ENCODE results near the gene ASB6. TPM values are rescaled to one million over a fixed set of nuclear protein-coding genes. Genes with fewer than 3 reads are reported as not detected.

Gene ASB6
- total RNA-seq, 4 donors from 2014 or later = 15.4 to 22.5 (median 17.6) TPM

- no peak for DNase-seq
- intact Hi-C loops (cut with DNase I) = no loop called here
- Histone ChIP-seq H3K27ac (no peak overlapping the region), H3K4me1 (peaks cover 0 to 44% (median 3%) of the 10 kb centered on the region in 3 donors), H3K9me3 (no peaks in the 10 kb centered on the region), H3K4me3 (no peak overlapping the region), H3K27me3 (no peaks in the 10 kb centered on the region), H3K36me3 (no peaks in the 10 kb centered on the region)
- WGBS, 2 donors = 41 to 56% methylated on average over 3 to 10 of the region's 10 CpGs
- TF ChIP-seq CTCF (IDR thresholded peaks at IDR 0.05) = no peak
- TF ChIP-seq POLR2A (IDR thresholded peaks at IDR 0.05) = no peak
Measured at GRCh38 chr9:129650680-129651235, 8.8 kb upstream of the ASB6 start.

GRCh38 chr9:129649726-129650679, 8.1 kb upstream of the ASB6 start:
- TF ChIP-seq CTCF (IDR thresholded peaks at IDR 0.05) = no peak
- TF ChIP-seq POLR2A (IDR thresholded peaks at IDR 0.05) = no peak
- peak overlapping the region in 1 of 4 donors; percentile 37 for H3K27ac ChIP-seq
- no peak for DNase-seq
- intact Hi-C loops (cut with DNase I) = loop anchor here (5.0 to 10.0 kb wide), 2 partner anchors 85 to 137 kb away; no protein-coding TSS in a partner anchor
- H3K27me3 ChIP-seq = no peaks in the 10 kb centered on the region
- H3K36me3 ChIP-seq = no peaks in the 10 kb centered on the region
- H3K4me1 ChIP-seq = peaks cover 0 to 50% (median 7%) of the 10 kb centered on the region in 3 donors
- H3K4me3 ChIP-seq = no peak overlapping the region
- no peaks in the 10 kb centered on the region for H3K9me3 ChIP-seq
- 76 to 83% methylated on average over 15 to 16 of the region's 20 CpGs for WGBS, 2 donors

GRCh38 chr9:129648764-129649115, 6.8 kb upstream of the ASB6 start:
- no peak for DNase-seq
- WGBS, 2 donors = no CpG with 5 or more reads among the region's 10 CpGs
- H3K27ac ChIP-seq = no peak overlapping the region
- H3K9me3 ChIP-seq = no peaks in the 10 kb centered on the region
- H3K36me3 ChIP-seq = no peaks in the 10 kb centered on the region
- no peak overlapping the region for H3K4me3 ChIP-seq
- H3K4me1 ChIP-seq = peaks cover 0 to 50% (median 17%) of the 10 kb centered on the region in 3 donors
- TF ChIP-seq CTCF (IDR thresholded peaks at IDR 0.05) (no peak), POLR2A (IDR thresholded peaks at IDR 0.05) (no peak)
- intact Hi-C loops (cut with DNase I) = loop anchor here (5.0 to 10.0 kb wide), 2 partner anchors 86 to 139 kb away; no protein-coding TSS in a partner anchor
- H3K27me3 ChIP-seq = no peaks in the 10 kb centered on the region

GRCh38 chr9:129648092-129648763, 6.3 kb upstream of the ASB6 start:
- no peak overlapping the region for H3K4me3 ChIP-seq
- TF ChIP-seq POLR2A (IDR thresholded peaks at IDR 0.05) (no peak), CTCF (IDR thresholded peaks at IDR 0.05) (no peak)
- no peaks in the 10 kb centered on the region for H3K27me3 ChIP-seq
- H3K9me3 ChIP-seq = no peaks in the 10 kb centered on the region
- H3K36me3 ChIP-seq = no peaks in the 10 kb centered on the region
- H3K27ac ChIP-seq = no peak overlapping the region
- peaks cover 0 to 51% (median 20%) of the 10 kb centered on the region in 3 donors for H3K4me1 ChIP-seq
- intact Hi-C loops (cut with DNase I) = loop anchor here (5.0 to 10.0 kb wide), 2 partner anchors 87 to 139 kb away; no protein-coding TSS in a partner anchor
- WGBS, 2 donors = 65 to 75% methylated on average over 8 to 13 of the region's 16 CpGs
- no peak for DNase-seq
